GM21529 (cell line): ENCODE measurements around the gene METRN.
"Not testable (repeated sequence)": the region's sequence is repeated elsewhere in the genome, so short reads cannot be mapped to it uniquely, and the experiment has no call there.

ENCODE experiments used
- ATAC-seq: cut with Tn5 transposase; IDR thresholded peaks from one replicate; pipeline ENCODE4 v1.9.1; 2021; ENCODE audit not compliant: unreplicated experiment

METRN gene

GRCh38 chr16:754121-754607 is 39.2 kb downstream of the METRN start:
- not testable (repeated sequence) for ATAC-seq

- no peak for ATAC-seq
Measured at GRCh38 chr16:754656-755055, 39.7 kb downstream of the METRN start.

- no peak for ATAC-seq
Measured at GRCh38 chr16:756428-756827, 41.5 kb downstream of the METRN start.

- ATAC-seq, result no peak
Measured at GRCh38 chr16:759110-759910, 44.4 kb downstream of the METRN start.

GRCh38 chr16:760065-760464 is 45.1 kb downstream of the METRN start:
- ATAC-seq, result no peak

- no peak for ATAC-seq
Measured at GRCh38 chr16:760545-761343, 45.8 kb downstream of the METRN start, which contains the start of gene MSLN. Gene MSLN (plus strand): TSS chr16:760734. CDS start chr16:762681, 1,947 bp downstream.

- ATAC-seq, result no peak
Measured at GRCh38 chr16:761625-762513, 47.0 kb downstream of the METRN start.

GRCh38 chr16:762595-763268 is 47.8 kb downstream of the METRN start:
- no peak for ATAC-seq

GRCh38 chr16:763369-764183 is 48.7 kb downstream of the METRN start:
- no peak for ATAC-seq

GRCh38 chr16:764184-764750 is 49.3 kb downstream of the METRN start:
- no peak for ATAC-seq

GRCh38 chr16:764848-765487 is 50.0 kb downstream of the METRN start:
- ATAC-seq, result no peak

GRCh38 chr16:765488-765865 is 50.6 kb downstream of the METRN start:
- ATAC-seq, result no peak

GRCh38 chr16:766008-766819 is 51.3 kb downstream of the METRN start:
- ATAC-seq, result no peak

GRCh38 chr16:766820-767640 is 52.1 kb downstream of the METRN start:
- no peak for ATAC-seq

GRCh38 chr16:767743-768235 is 52.9 kb downstream of the METRN start:
- no peak for ATAC-seq

- ATAC-seq, result no peak
Measured at GRCh38 chr16:768428-768827, 53.5 kb downstream of the METRN start.
